CD4-positive, alpha-beta T cell treated with Interleukin-21 for 1 hour (primary cell): Measurements from ENCODE around the gene CLTC.
A peak's percentile ranks its signal among the peaks of the same experiment; 100 is the strongest.
"Not testable (repeated sequence)": the region's sequence is repeated elsewhere in the genome, so short reads cannot be mapped to it uniquely, and the experiment has no call there.

Experiments used
- DNase-seq: peaks from one replicate; pipeline ENCODE4 v3.0.0-alpha.2; 2020

CLTC gene

GRCh38 chr17:59619298-59620063 lies at the start of gene CLTC:
Gene CLTC, plus strand, starts transcription at chr17:59619895. Its CDS starts 237 bp downstream, at chr17:59620132.
- DNase-seq, result peak; percentile 93

GRCh38 chr17:59572301-59572924 lies 47.3 kb upstream of the CLTC start:
- no peak for DNase-seq

DNA sequence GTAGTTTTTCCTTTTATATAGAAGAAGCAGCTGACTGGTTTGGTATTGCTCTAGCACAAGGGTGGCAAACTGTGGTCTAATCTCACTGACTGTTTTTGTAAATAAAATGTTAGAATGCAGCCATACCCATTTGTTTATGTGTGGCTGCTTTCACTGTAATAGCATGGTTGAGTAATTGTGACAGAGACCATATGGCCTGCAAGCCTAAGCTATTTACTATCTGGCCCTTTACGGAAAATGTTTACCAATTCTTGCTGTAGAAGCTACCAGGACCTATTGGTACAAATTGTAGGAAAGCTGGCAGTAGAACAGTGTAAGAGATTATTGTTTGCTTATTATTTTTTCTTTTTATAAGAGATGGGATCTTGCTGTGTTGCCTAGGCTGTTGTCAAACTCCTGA lies 35.5 kb upstream of the CLTC start:
- DNase-seq, result not testable (repeated sequence)

DNA sequence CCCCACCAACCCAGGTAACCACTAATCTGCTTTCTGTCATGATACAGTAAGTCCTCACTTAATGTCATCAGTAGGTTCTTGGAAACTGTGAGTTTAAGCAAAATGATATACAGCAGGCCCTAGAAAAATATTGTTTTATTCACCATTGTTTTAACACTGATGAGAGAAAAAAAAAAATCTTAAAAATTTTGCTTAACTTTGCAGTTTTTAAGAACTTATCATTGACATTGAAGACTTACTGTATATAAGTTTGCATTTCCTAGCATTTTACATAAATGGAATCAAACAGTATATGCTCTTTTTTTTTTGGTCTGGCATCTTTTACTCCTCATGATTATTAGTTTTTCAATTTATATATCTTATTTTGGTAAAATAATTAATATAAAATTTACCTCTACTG lies 19.5 kb upstream of the CLTC start:
- no peak for DNase-seq

DNA sequence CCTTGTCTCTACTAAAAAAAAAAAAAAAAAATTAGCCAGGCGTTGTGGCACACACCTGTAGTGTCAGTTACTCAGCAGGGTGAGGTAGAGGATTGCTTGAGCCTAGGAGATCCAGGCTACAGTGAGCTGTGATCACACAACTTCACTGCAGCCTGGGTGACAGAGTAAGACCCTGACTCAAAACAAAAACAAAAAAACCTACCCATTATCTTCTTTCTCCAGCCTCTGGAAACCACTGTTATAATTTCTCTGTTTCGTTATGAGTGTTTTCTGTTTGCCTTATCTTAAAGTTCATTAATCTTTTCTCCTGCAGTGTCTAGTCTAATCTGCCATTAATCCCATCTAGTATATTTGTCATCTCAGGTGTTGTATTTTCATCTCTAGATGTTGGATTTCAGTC lies 18.6 kb upstream of the CLTC start:
- no peak for DNase-seq

GRCh38 chr17:59607061-59607460 lies 12.6 kb upstream of the CLTC start:
- no peak for DNase-seq

- peak; percentile 30 for DNase-seq
Measured at GRCh38 chr17:59607817-59608403, 11.8 kb upstream of the CLTC start.

GRCh38 chr17:59611503-59611902 lies 8.2 kb upstream of the CLTC start:
- no peak for DNase-seq

DNA sequence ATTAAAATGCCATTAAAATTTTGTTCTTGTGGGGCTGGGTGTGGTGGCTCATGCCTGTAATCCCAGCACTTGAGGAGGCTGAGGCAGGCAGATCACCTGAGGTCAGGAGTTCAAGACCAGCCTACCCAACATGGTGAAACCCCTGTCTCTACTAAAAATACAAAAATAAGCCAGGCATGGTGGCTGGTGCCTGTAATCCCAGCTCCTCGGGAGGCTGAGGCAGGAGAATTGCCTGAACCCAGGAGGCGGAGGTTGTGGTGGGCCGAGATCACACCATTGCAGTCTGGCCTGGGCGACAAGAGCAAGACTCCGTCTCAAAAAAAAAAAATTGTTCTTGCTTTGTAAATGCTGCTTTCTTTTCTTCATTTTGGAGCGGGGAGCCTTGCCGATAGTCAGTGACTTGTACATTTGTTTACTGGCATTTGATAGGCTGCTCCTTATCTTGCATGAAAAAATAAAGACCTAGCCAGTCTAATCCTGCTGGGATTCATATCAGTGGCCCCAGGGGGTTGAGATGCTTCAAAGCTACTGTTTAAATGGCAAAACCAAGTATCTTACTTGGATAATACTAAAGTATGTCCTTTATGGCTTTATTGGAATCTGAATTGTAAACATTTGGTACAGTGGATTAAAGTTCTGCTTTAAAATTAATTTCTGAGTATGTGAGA lies 3.3 kb upstream of the CLTC start:
- DNase-seq, result no peak

- DNase-seq, result no peak
Measured at GRCh38 chr17:59617156-59617732, 2.5 kb upstream of the CLTC start.

DNA sequence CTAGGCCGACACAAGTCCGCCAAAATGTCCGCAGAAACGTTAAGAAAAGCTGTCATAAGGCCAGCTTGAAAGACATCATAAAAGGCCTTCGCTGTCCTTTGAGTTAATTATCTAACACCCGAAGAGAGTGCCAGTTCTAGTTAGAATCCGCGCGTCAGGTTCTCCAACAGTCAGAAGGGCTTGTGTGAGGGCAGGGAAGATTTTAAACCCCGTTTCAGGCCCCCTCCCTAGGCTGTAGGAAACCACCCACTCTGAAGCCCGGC lies 729 bp upstream of the CLTC start:
- no peak for DNase-seq

GRCh38 chr17:59620064-59620359 lies 317 bp downstream of the CLTC start:
- no peak for DNase-seq

GRCh38 chr17:59620518-59621259 lies 994 bp downstream of the CLTC start:
- DNase-seq, result peak; percentile 66

DNA sequence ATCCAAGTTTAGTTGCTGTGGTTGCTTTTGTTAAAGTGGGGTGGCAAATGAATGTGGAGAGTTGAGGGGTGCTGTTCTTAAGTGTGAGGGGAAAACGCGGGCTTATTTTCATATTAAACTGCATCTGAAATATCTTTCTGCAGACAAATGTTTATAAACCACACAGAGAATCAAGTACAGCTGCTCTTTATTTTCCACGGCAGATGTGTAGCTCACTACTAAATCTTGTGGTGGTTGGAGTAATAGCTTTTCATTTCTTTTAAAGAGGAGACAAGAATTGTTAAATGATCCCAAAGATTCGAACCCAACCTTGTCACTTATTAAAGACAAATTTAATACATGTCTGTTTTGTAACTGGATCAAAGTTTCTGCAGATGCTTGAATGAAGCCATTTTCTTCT lies 2.1 kb downstream of the CLTC start:
- DNase-seq, result no peak

GRCh38 chr17:59623151-59623550 lies 3.5 kb downstream of the CLTC start:
- no peak for DNase-seq

- DNase-seq, result no peak
Measured at GRCh38 chr17:59626756-59627155, 7.1 kb downstream of the CLTC start.

GRCh38 chr17:59627274-59627673 lies 7.6 kb downstream of the CLTC start:
- DNase-seq, result no peak

DNA sequence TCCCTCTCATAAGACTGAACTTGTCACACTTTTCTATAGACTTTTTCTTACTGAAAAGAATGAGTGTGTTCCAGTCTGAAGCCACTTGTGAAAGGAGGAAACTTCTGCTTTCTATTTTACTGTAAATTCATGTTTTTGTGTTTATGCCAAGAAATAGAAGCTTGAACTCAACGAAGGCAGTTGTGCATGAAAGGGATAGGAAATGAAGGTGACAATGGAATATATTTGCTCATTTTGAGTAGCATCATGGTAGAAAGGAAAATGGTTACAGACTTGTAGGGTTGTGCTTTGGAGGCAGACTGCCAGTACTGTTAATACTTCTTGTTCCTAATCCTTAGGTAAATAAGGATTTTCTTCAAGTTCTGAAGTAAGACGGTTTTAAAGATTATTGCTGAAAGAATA lies 8.1 kb downstream of the CLTC start:
- DNase-seq, result no peak

GRCh38 chr17:59629174-59629573 lies 9.5 kb downstream of the CLTC start:
- no peak for DNase-seq

- DNase-seq, result no peak
Measured at GRCh38 chr17:59631276-59631675, 11.6 kb downstream of the CLTC start.

- no peak for DNase-seq
Measured at GRCh38 chr17:59632398-59632797, 12.7 kb downstream of the CLTC start.

DNA sequence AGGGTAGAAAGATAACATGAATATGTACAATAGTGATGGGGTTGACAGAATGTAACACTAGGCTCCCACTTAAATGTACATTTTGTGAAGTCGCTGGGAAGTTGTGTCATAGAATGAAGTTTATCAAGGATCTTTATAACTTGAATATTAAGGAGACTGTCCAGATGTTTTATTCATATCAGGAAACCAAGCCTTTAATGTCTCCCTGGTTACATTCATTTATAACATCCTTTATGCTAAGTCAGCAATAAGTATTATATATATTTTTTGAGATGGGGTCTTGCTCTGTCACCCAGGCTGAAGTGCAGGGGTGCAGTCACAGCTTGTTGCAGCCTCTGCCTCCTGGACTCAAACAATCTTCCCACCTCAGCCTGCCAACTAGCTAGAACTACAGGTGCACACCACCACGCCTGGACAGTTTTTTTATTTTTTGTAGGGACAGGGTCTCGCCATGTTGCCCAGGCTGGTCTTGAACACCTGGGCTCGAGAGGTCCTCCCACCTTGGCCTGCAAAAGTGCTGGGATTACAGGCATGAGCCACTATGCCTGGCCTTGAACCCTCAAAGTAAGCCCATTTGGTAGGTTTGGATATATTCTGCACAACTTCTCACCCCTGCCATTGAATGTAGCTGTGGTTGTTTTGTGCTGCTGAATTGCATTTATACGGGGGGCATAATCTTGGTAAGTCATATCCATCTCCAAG lies 14.1 kb downstream of the CLTC start:
- no peak for DNase-seq
